Ishikawa (cell line): ENCODE results near the gene DNAH17.

Experiments used
- CEBPB ChIP-seq: IDR thresholded peaks from 2 replicates; pipeline ENCODE4 v1.6.1; 2012
- CREB1 ChIP-seq: IDR thresholded peaks from 2 replicates; pipeline ENCODE4 v1.6.1; 2012; ENCODE audit warnings: low read depth
- EGR1 ChIP-seq: IDR thresholded peaks from 2 replicates; pipeline ENCODE4 v1.6.1; 2012
- EP300 ChIP-seq: IDR thresholded peaks from 2 replicates; pipeline ENCODE4 v1.6.1; 2012; ENCODE audit warnings: borderline replicate concordance
- FOXM1 ChIP-seq: IDR thresholded peaks from 2 replicates; pipeline ENCODE4 v1.6.1; 2012; ENCODE audit warnings: low read depth, borderline replicate concordance
- MAX ChIP-seq: IDR thresholded peaks from 2 replicates; pipeline ENCODE4 v1.6.1; 2012
- NFIC ChIP-seq: IDR thresholded peaks from 2 replicates; pipeline ENCODE4 v1.6.1; 2012
- RAD21 ChIP-seq: IDR thresholded peaks from 2 replicates; pipeline ENCODE4 v1.6.1; 2012; ENCODE audit warnings: low read depth
- REST ChIP-seq: IDR thresholded peaks from 2 replicates; pipeline ENCODE4 v1.6.1; 2012; ENCODE audit warnings: low read depth, mild to moderate bottlenecking
- TAF1 ChIP-seq: IDR thresholded peaks from 2 replicates; pipeline ENCODE4 v1.6.1; 2012; ENCODE audit warnings: low read depth, mild to moderate bottlenecking
- TCF12 ChIP-seq: IDR thresholded peaks from 2 replicates; pipeline ENCODE4 v1.6.1; 2012; ENCODE audit warnings: low read depth
- TEAD4 ChIP-seq: IDR thresholded peaks from 2 replicates; pipeline ENCODE4 v1.6.1; 2012
- USF1 ChIP-seq: IDR thresholded peaks from 2 replicates; pipeline ENCODE4 v1.6.1; 2012
- YY1 ChIP-seq: IDR thresholded peaks from 2 replicates; pipeline ENCODE4 v1.6.1; 2012; ENCODE audit warnings: low read depth
- ZBTB7A ChIP-seq: IDR thresholded peaks from 2 replicates; pipeline ENCODE4 v1.6.1; 2012; ENCODE audit warnings: low read depth

Gene DNAH17

GRCh38 chr17:78559749-78560368, 17.3 kb downstream of the DNAH17 start:
- no peak for TF ChIP-seq FOXM1
- no peak for TF ChIP-seq TEAD4
- TF ChIP-seq RAD21 = peak; percentile 48; the same call in 1 of the 2 replicates

- TF ChIP-seq RAD21 = no peak
- no peak for TF ChIP-seq CEBPB
- no peak for TF ChIP-seq ZBTB7A
- TF ChIP-seq TAF1 = no peak
Observed at GRCh38 chr17:78558989-78559388, 18.2 kb downstream of the DNAH17 start.

GRCh38 chr17:78558181-78558850, 18.9 kb downstream of the DNAH17 start:
- peak; percentile 89 for TF ChIP-seq CREB1
- no peak for TF ChIP-seq REST
- TF ChIP-seq TCF12 = no peak
- TF ChIP-seq EP300 = no peak
- TF ChIP-seq NFIC = no peak

GRCh38 chr17:78557598-78558039, 19.6 kb downstream of the DNAH17 start:
- TF ChIP-seq YY1 (no peak), EGR1 (no peak), MAX (no peak), TAF1 (no peak), ZBTB7A (no peak), REST (no peak), EP300 (no peak), FOXM1 (no peak), CEBPB (no peak), CREB1 (no peak), NFIC (no peak), TCF12 (no peak), RAD21 (no peak), USF1 (no peak), TEAD4 (no peak)

- TF ChIP-seq USF1 (no peak), REST (no peak), CEBPB (no peak), EP300 (no peak), FOXM1 (no peak), MAX (no peak), EGR1 (no peak), YY1 (no peak)
Observed at GRCh38 chr17:78556812-78557211, 20.4 kb downstream of the DNAH17 start.
